ENCODE results near the gene PAK5. TPM values are rescaled to one million over a fixed set of nuclear protein-coding genes. Genes with fewer than 3 reads are reported as not detected.

Gene PAK5
- total RNA-seq, 1 donor from 2014 or later, result not detected

DNA sequence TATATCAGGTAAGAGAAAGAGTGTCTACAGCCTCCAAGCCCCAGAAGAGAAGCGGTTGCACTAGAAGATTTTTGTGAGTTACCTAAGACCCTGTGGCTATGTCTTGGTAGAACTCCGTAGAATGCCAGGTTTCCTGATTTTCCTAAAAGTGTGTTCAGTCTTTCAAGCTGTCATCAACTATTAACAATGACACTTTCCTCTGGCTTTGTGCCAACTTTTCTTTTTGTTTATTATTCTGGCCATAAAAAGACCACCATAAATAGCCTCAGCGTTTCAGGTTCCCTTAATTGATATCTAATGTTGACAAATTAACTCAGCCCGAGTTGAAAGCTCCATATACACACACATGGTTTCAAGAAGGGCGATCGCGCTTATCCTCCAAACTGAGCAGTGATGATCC, 1.2 kb downstream of the PAK5 start:
- no peak for DNase-seq
- no peak overlapping the region for H3K4me3 ChIP-seq
- TF ChIP-seq, protein P1, sequence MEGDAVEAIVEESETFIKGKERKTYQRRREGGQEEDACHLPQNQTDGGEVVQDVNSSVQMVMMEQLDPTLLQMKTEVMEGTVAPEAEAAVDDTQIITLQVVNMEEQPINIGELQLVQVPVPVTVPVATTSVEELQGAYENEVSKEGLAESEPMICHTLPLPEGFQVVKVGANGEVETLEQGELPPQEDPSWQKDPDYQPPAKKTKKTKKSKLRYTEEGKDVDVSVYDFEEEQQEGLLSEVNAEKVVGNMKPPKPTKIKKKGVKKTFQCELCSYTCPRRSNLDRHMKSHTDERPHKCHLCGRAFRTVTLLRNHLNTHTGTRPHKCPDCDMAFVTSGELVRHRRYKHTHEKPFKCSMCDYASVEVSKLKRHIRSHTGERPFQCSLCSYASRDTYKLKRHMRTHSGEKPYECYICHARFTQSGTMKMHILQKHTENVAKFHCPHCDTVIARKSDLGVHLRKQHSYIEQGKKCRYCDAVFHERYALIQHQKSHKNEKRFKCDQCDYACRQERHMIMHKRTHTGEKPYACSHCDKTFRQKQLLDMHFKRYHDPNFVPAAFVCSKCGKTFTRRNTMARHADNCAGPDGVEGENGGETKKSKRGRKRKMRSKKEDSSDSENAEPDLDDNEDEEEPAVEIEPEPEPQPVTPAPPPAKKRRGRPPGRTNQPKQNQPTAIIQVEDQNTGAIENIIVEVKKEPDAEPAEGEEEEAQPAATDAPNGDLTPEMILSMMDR (IDR thresholded peaks at IDR 0.05; ENCODE audit: borderline replicate concordance), result no peak
- peaks cover 11% of the 10 kb centered on the region for H3K9me3 ChIP-seq (replicated peaks)
- H3K27me3 ChIP-seq (ENCODE audit: low read depth), result peaks cover 65% of the 10 kb centered on the region
- no peak overlapping the region for H3K27ac ChIP-seq (replicated peaks)
- peaks cover 9% of the 10 kb centered on the region for H3K4me1 ChIP-seq
- intact Hi-C loops (cut with micrococcal nuclease), result no loop called here
- no peaks in the 10 kb centered on the region for H3K36me3 ChIP-seq

DNA sequence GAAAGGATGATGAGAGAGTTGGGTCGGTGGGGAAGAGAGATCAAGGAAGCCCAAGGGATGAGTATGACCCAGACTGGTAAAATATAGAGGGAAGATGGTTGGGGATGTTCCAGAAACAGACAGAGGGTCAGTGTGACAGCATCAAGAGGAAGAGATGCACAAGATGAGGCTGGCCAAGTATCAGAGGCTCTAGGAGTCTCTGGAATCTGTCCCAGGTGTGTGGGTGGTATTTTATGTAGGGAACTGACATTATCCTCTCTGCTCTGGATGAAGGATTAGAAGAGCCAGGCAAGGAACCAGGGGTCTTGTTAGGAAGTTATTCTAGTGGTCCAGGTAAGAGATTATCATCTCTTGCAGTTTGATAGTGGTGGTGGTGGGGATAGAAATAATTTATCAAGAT, 3.6 kb downstream of the PAK5 start:
- intact Hi-C loops (cut with micrococcal nuclease), result no loop called here
- H3K4me1 ChIP-seq, result peaks cover 9% of the 10 kb centered on the region
- no peak for DNase-seq
- H3K4me3 ChIP-seq, result no peak overlapping the region
- peaks cover 58% of the 10 kb centered on the region for H3K27me3 ChIP-seq (ENCODE audit: low read depth)
- TF ChIP-seq, protein P1 (IDR thresholded peaks at IDR 0.05; ENCODE audit: borderline replicate concordance), result no peak
- no peaks in the 10 kb centered on the region for H3K36me3 ChIP-seq
- H3K27ac ChIP-seq (replicated peaks), result no peak overlapping the region
- no peaks in the 10 kb centered on the region for H3K9me3 ChIP-seq (replicated peaks)

DNA sequence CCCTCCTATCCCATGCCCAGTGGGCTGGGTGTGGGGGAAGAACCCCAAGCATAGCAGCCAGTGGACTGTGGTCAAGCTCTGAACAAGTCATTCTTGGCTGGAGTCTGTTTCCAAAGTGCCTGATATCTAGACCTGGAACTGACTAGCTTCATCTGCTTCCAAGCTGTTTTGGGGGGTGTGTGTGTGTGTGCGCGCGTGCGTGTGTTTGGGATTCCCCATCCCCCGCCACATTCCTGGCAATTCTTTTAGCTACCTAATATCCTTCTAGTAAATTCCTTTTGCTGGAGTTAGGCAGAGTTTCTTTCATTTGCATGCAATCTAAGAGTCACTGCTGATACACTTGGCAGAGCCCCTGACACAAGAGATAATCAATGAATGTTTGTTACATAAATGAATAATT, 7.8 kb downstream of the PAK5 start:
- Histone ChIP-seq H3K4me1 (no peaks in the 10 kb centered on the region), H3K36me3 (no peaks in the 10 kb centered on the region), H3K27ac (replicated peaks) (no peak overlapping the region), H3K4me3 (no peak overlapping the region), H3K27me3 (ENCODE audit: low read depth) (peaks cover 17% of the 10 kb centered on the region), H3K9me3 (replicated peaks) (no peaks in the 10 kb centered on the region)
- intact Hi-C loops (cut with micrococcal nuclease), result no loop called here
- TF ChIP-seq, protein P1 (IDR thresholded peaks at IDR 0.05; ENCODE audit: borderline replicate concordance), result no peak
- DNase-seq, result no peak

DNA sequence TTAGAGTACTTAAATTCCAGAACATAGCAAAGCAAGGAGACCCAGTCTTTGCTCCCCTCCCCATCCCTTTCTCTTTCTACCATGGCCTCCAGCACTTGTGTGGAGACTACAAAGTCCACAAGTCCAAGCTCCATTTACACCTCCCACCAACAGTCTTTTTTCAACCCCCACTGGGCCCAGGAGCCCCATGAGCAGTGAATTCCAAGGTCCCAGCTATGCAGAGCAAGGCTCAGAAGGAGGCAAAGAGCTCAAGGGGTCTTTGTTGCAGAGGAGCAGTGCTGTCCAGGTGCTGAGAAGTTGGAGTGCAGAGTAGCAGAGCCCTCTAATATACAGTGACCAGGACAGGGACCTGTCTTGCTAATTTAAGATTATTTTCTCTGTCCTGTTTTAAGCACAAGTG, 9.0 kb downstream of the PAK5 start:
- no peaks in the 10 kb centered on the region for H3K4me1 ChIP-seq
- intact Hi-C loops (cut with micrococcal nuclease), result no loop called here

DNA sequence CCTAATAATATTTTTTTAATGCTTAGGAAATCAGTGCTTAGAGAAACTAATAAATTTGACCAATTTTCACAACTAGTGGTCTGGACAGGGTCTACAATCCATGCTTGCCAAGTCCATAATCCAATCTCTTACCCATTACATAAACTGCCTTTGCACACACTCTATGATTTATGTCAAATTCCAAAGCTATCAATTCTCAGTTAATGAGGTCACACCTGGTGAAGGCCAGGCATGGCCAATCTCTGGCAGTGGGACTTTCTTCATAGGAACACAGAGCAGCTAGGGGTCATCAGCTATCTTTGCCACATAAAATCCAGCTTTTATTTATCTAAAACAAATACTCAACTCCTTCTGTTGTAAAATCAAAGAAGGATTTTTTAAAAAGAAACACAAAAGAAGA, 21.2 kb downstream of the PAK5 start:
- H3K36me3 ChIP-seq, result no peaks in the 10 kb centered on the region

More for the DNA sequence above, 9.0 kb downstream of the PAK5 start:
- TF ChIP-seq, protein P1 (IDR thresholded peaks at IDR 0.05; ENCODE audit: borderline replicate concordance), result no peak
- no peak overlapping the region for H3K4me3 ChIP-seq
- DNase-seq, result no peak
- peaks cover 7% of the 10 kb centered on the region for H3K27me3 ChIP-seq (ENCODE audit: low read depth)
- no peaks in the 10 kb centered on the region for H3K9me3 ChIP-seq (replicated peaks)
- no peaks in the 10 kb centered on the region for H3K36me3 ChIP-seq
- no peak overlapping the region for H3K27ac ChIP-seq (replicated peaks)

More for the DNA sequence above, 21.2 kb downstream of the PAK5 start:
- intact Hi-C loops (cut with micrococcal nuclease), result loop anchor here (10.0 kb wide), 1 partner anchor 63 kb away; no protein-coding TSS in a partner anchor
- TF ChIP-seq, protein P1 (IDR thresholded peaks at IDR 0.05; ENCODE audit: borderline replicate concordance), result no peak
- no peaks in the 10 kb centered on the region for H3K4me1 ChIP-seq
- no peak for DNase-seq
- no peaks in the 10 kb centered on the region for H3K27me3 ChIP-seq (ENCODE audit: low read depth)
- H3K27ac ChIP-seq (replicated peaks), result no peak overlapping the region
- no peak overlapping the region for H3K4me3 ChIP-seq
- H3K9me3 ChIP-seq (replicated peaks), result peaks cover 4% of the 10 kb centered on the region
